Fibroblast of pulmonary artery (primary cell): ENCODE data around the gene B3GALT5.

Source experiments
- DNase-seq: peaks from one replicate; pipeline ENCODE4 v3.0.0-alpha.2; 2010; ENCODE audit warnings: low read depth
- H3K4me3 ChIP-seq: replicated peaks from 2 replicates; pipeline ENCODE4 v1.5.1; 2011; ENCODE audit warnings: low read depth, mild to moderate bottlenecking, control low read depth, low read length, moderate library complexity
- CTCF ChIP-seq: IDR thresholded peaks from 2 replicates; pipeline ENCODE4 v1.5.1; 2011; ENCODE audit warnings: mild to moderate bottlenecking, control low read depth, low read length, inconsistent platforms; ENCODE audit errors: missing control alignments

Gene B3GALT5

DNA sequence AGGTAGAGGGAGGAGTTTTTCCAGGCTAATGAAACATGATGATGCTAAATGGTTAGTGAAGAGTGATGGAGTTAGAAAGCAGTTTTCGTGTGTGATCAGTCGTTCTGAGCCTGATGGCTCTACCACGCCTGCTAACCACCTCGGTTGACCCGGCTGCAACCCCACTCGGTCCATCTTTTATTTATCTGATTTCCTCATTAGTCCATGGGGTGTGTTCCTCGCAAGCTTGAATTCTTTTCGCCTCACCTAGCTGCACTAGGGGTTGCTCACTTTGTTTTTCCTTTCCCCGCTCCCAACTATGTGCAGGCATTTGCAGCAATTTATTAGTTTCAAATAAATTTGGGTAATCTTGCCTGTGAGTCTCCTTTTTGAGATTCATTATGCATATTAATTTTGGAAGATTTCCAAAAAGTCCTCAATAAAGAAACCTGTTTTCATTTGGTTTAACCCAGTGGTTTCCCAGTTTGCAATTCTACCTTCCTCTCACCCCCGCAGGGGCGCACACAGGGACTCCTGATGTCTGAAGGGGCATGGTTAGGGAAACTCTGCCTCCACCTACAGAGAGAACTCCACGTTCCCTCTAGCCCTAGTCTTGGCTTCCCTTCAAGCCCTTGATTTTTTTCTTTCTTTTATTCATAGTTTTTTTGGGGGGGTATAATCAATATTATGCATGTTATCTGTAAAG, 12.6 kb downstream of the B3GALT5 start:
- no peak overlapping the region for H3K4me3 ChIP-seq
- TF ChIP-seq CTCF: no peak
- DNase-seq: no peak

- no peak overlapping the region for H3K4me3 ChIP-seq
- TF ChIP-seq CTCF: no peak
- DNase-seq: no peak
These were observed 15.6 kb downstream of the B3GALT5 start for GRCh38 chr21:39628385-39628784.

- no peak overlapping the region for H3K4me3 ChIP-seq
- no peak for TF ChIP-seq CTCF
- DNase-seq: no peak
These were observed 17.5 kb downstream of the B3GALT5 start for GRCh38 chr21:39630191-39630591.

DNA sequence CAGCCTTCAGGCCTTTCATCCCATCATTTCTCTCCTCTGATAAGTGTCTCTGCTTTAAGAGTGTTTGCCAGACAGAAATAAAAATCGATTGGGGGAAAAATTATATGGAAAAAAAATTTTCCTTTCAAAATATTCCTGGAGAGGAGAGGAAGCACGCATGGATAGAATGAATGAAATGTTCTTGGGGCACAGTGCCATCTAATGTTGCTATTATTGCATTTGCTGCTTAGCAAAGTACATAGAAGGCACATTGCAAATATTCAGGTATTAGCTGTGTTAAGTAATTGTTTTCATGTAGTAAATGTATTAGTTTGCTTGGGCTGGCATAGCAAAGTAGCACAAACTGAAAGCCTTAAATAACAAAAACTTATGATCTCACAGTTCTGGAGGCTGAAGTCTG, 18.1 kb downstream of the B3GALT5 start:
- H3K4me3 ChIP-seq: no peak overlapping the region
- TF ChIP-seq CTCF: no peak
- no peak for DNase-seq

DNA sequence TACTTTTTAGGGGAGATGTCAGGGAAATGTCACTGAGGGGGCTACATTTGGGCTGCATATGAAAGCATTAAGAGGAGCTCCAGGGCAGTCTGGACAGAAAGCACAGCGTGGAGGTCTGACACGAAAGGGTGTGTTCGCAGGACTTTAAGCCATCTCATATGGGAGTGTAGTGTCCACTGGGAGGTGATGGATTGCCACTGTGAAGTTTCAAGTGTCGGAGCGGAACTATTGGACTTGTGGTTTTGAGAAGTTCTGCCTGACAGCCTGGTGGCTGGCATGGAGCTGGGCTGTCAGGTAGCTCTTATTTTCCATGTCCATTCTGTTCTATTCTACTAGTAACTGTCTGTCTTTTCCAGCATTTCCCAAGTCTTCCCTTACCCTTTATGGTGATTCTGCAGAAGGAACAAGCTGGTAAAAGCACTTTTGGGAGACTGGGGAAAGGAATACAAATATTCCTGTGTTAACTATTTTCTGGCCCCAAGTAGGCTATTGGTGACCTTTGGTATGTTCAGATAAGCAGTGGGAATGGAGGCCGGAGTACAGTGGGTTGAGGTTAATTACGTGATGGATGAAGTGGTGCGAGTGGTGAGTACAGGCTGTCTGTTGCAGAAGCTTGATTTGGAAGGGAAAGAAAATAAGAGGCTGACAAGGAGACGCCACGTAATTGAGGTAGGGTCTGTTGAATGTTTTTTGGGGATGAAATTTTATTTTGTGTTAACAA, 19.3 kb downstream of the B3GALT5 start:
- DNase-seq: no peak
- no peak for TF ChIP-seq CTCF
- no peak overlapping the region for H3K4me3 ChIP-seq

DNA sequence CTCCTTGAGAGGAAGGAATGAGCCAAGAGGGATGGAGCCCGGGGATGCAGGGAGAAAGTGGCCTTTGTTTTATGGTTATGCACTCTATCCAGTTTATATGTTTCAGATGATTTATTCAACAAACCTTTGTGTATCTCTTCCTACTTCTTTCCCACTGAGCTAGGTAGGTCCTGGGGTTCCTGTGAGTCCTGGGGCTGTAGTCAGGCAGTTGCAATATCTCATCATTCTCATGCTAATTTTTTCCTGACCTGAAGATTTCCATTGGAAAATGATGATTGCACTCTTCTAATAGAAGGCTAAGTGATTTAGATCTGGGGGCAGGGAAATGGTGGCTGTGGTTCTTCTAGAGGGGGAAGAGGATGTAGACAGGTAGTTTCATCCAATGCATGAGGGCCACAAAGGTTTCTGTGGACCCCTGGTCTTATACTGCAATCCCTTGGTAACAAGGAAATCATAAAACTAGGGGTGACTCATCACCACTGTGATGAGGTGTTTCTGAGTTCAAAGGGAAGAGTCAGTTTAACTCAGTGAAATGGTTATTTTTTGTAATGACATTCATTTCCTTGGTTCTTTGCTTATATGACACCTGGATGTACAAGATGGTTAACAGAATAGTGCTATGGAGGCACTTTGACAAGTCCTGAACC, 20.2 kb downstream of the B3GALT5 start:
- TF ChIP-seq CTCF: no peak
- DNase-seq: no peak
- no peak overlapping the region for H3K4me3 ChIP-seq

GRCh38 chr21:39633770-39634181, 21.0 kb downstream of the B3GALT5 start:
- DNase-seq: peak; percentile 16
- no peak overlapping the region for H3K4me3 ChIP-seq
- no peak for TF ChIP-seq CTCF
